Caki2 (cell line): ENCODE measurements around the gene MISP. TPM values are rescaled to one million over a fixed set of nuclear protein-coding genes. Genes with fewer than 3 reads are reported as not detected.
A peak's percentile ranks its signal among the peaks of the same experiment; 100 is the strongest.

ENCODE experiments used
- DNase-seq: peaks from one replicate; pipeline ENCODE4 v3.0.0-alpha.2; 2015; ENCODE audit warnings: low read depth
- in situ Hi-C: cut with HindIII; loops from 2 replicates; pipeline ENCODE4 v1.10.0; 2016; ENCODE audit warnings: low sequenced_read_pairs, low pct_unique_long_range_greater_than_20kb, mixed read lengths
- total RNA-seq: library from RNA; depleted of rRNA; stranded (reverse); fragments of >200 nt; shearing (Covaris generic); gene quantifications from 2 replicates; pipeline ENCODE4 v1.2.3, GENCODE V29; 2014; ENCODE audit warnings: low replicate concordance

Gene MISP
- total RNA-seq, 1 experiment from 2014 or later: 3.9 TPM

DNA sequence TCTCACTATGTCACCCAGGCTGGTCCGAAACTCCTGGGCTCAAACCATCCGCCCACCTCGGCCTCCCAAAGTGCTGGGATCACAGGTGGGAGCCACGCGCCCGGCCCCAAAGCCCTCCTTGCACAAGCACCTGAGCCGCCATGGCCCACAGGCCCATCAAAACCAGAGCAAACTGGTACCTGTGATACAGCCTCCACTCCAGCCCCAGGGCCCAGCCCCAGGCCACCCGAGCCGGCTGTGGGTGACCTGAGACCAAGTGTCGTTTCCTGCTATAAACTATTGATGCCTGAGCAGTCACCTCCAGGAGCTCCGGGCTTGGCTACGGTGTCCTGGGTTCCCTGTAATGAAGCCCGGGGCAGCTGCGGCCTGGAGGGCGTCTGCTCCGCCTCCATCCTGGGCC lies 36.6 kb downstream of the MISP start:
- in situ Hi-C loops: no loop called here

GRCh38 chr19:788686-788982 lies 37.7 kb downstream of the MISP start:
- no peak for DNase-seq
- in situ Hi-C loops: no loop called here

More for the DNA sequence above, 36.6 kb downstream of the MISP start:
- DNase-seq: no peak

DNA sequence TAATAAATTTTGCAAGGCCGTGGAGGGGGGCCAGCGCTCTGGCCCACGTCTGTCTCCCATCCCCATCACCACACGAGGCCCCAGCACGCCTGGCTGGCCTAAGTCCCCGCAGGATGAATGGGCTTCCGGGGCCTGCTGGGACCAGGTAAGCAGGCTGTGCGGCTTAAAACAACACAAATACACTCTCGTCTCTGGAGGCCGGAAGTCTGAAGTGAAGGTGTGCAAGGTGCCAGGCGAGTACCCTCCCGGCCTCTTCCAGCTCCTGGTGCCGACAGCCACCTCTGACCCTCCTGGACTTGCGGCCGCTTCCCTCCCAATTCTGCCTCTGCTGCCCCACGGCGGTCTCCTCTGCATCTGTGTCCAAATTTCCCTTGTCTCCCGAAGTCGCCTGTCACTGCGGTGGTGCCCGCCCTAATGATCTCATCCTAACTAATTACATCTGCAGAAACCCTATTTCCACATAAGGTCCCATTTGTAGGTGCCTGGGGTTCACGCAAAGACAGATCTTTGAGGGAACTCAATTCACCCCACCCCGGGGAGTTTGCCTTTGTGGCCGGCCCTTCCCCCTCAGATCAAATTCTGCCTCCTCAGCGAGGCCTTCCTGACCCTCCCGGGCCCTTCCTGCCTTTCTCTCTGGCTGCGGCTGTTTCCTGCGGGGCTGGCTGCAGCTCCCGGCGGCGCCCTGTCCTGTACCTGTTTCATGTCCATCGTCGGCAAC lies 38.2 kb downstream of the MISP start:
- in situ Hi-C loops: no loop called here
- no peak for DNase-seq

GRCh38 chr19:789701-790060 lies 38.8 kb downstream of the MISP start:
- in situ Hi-C loops: no loop called here
- DNase-seq: no peak

GRCh38 chr19:791007-791566 lies 40.2 kb downstream of the MISP start:
- in situ Hi-C loops: no loop called here
- DNase-seq: no peak

- in situ Hi-C loops: no loop called here
Observed at GRCh38 chr19:791567-792305, 40.8 kb downstream of the MISP start.

GRCh38 chr19:792306-792885 lies 41.5 kb downstream of the MISP start:
- in situ Hi-C loops: no loop called here
- no peak for DNase-seq

More at GRCh38 chr19:791567-792305, 40.8 kb downstream of the MISP start:
- no peak for DNase-seq

- in situ Hi-C loops: no loop called here
Observed at GRCh38 chr19:793806-794205, 42.9 kb downstream of the MISP start.

DNA sequence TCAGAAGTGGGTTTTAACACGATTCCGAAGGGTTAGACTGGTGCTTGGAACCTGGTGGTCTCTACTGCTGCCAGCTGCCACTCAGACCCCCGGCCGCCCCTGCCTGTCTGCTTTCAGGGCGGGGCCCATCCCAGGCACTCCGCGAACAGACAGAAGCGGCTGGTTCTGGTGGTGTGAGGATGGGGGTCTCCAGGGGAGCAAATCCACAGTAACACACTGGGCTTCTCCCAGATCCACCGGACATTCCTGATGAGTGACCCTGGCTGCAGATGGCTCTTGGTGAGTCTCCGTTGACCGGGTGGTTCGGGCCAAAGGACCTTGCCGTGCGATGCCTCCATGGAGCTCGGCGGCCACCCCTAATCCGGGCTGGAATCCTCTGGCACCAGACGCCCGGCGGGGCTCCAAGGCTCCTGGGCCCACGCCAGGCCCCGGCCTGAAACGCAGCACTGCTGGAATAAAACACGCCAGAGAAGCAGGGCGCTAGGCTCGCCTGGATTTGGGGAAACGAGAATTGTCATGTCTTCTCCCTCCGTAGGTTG lies 44.2 kb downstream of the MISP start:
- DNase-seq: no peak
- in situ Hi-C loops: no loop called here

More at GRCh38 chr19:793806-794205, 42.9 kb downstream of the MISP start:
- no peak for DNase-seq

GRCh38 chr19:795691-796581 lies 45.0 kb downstream of the MISP start:
- DNase-seq: no peak
- in situ Hi-C loops: no loop called here

GRCh38 chr19:796692-797527 lies 46.0 kb downstream of the MISP start, which contains the start of gene PTBP1:
Gene PTBP1 (plus strand): TSS chr19:797452. CDS start chr19:797498, 46 bp downstream.
- DNase-seq: peak; percentile 99
- in situ Hi-C loops: no loop called here

- DNase-seq: peak; percentile 79
- in situ Hi-C loops: no loop called here
Observed at GRCh38 chr19:797528-798414, 46.9 kb downstream of the MISP start.

DNA sequence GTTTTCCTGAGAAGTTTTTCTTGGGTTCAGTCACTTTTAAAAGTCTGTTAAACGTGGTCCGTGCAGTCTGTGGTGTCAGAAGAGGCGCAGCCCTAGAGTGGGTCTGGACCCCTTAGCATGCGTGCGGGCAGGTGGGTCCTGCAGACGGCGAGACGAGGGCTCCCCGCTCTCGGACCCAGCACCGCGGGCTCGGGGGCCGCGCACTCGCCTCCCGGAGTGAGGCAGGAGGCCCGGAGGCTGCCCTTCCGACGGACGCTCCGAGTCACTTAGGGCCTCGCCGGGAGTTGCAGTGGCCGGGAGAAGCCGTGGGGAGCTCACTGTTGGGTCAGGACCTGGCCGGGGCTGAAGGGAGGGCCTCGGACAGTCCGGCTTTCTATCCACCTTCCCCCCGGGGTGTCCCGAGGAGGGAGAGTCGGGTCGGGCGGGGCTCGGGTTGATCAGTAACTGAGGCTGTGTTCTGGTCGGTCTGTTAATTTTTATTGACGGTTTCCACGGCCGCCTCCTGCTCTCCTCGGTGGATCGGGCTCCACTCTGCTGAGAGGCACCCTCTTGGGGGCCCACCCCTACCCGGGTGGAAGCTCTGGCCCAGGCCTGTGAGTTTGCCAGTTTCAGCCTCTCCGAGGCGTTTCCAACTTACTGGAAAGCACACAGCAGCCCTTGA lies 47.6 kb downstream of the MISP start:
- in situ Hi-C loops: no loop called here
- DNase-seq: peak; percentile 42

DNA sequence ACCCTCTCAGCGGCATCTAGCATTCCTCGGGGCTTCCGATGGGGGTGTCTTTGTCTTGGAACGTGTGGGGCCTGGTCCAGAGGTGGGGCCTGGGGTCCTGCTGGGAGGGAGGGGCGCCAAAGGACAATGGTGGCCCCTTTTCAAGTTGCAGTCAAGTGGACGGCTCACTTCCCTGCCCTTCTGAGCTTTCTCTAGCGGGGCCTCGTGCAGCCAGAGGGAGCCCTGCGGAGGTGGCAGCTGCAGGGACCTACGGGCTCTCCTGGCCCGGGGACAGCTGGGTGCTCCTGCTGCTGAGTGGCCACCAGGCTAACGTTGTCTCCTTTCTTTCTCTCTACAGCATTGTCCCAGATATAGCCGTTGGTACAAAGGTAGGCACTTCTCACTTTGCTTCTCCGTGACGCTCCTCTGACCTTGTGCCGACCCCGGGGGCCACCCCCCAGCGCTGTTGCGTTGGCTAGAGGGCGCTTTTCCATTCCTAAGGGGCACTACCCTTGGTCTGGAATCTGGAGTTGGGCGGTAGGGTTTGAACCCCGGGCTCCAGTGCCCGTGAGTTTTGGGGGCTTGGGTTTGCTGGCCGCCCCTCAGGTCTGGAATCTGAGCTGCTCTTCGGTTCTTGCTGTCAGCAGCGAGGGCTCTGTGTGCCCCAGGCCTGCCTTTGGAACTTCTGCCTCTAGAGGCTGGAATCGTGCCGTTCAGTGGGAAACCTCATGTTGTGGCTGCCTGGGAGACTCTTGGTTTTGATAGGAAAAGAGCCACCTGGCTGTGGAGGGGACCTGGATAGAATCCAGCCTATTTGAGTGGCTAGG lies 48.4 kb downstream of the MISP start:
- in situ Hi-C loops: no loop called here
- peak; percentile 20 for DNase-seq

DNA sequence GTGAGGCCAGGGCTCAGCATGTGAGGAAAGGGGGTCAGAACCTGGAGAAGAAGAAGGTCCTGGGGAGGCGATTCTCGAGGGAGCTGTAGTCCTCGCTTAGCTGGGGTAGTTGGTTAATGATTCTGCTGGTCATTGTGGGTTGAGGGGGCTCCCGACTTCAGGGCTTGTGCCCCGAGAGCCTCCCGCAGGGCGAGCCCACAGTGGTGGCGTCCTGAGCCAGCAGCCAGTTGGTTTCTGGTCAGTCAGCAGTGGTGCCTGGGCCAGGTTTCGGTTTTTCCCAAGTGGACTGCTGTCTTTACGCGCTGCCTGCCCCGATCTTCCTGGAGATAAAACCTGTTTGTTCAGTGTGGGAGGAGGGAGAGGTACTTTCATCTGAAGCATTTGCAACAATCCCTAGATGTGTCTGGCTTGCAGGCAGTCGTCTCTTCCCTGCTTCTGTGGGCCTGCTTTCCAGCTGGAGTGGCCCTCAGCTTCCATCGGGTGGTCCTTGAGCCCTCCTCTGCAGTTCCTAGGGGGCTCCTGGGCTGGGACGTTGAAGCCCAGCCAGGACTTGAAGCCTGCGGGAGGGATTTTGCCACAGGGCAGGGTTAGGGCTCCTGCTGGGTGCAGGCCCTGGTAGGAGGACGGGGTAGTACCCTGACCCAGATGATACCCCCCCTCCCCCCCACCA lies 49.6 kb downstream of the MISP start:
- DNase-seq: no peak
- in situ Hi-C loops: no loop called here
